ENCODE measurements around the gene THOC6. TPM values are rescaled to one million over a fixed set of nuclear protein-coding genes. Genes with fewer than 3 reads are reported as not detected.

THOC6 gene
- total RNA-seq, 1 donor from 2014 or later, result 30.2 TPM

DNA sequence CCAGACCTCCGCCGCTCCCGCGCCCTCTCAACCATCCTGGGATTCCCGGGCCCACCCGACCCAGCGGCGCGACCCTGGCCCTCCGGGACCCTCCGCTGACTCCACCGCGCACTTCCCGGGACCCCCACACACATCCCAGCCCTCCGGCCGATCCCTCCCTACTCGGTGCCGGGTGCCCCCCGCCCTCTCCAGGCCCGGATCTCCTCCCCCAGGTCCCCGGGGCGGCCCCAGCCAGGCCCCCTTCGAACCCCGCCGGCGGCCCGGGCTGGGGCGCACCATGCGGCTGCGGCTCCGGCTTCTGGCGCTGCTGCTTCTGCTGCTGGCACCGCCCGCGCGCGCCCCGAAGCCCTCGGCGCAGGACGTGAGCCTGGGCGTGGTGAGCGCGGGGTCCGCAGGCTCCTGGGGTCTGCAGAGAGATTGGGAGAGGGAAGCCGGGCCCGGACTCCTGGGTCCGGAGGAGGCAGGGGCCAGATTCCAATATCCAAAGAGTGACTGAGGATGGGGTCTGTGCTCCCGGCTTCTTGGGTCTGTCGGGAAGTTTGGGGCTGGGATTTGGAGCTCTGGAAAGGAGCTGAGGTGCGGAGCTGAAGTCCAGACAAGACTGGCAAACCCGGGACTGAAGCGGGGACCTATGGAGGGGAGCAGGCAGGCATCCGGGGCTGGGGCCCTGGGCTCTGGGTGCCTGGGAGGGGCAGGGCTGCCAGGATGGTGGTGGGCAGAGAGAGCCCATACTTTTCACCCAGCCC lies 23.0 kb downstream of the THOC6 start:
- H3K4me1 Mint-ChIP-seq (ENCODE audit: low read depth, unreplicated experiment), result no peaks in the 10 kb centered on the region

DNA sequence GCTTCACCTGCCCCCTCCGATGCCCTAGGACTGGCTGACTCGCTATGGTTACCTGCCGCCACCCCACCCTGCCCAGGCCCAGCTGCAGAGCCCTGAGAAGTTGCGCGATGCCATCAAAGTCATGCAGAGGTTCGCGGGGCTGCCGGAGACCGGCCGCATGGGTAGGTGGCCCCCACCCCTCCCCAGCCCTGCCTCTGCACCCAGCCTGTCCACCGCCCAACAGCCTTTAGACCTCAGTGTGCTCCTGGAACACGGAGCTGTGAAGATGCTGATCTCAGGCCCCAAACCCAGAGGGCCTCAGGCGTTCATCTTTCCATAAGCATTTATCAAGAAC lies 23.5 kb downstream of the THOC6 start:
- Mint-ChIP-seq H3K27me3 (ENCODE audit: unreplicated experiment) (peaks cover 18% of the 10 kb centered on the region), H3K27ac (ENCODE audit: unreplicated experiment) (no peak overlapping the region), H3K4me3 (ENCODE audit: unreplicated experiment) (no peak overlapping the region), H3K9me3 (ENCODE audit: unreplicated experiment) (peaks cover 10% of the 10 kb centered on the region), H3K4me1 (ENCODE audit: low read depth, unreplicated experiment) (no peaks in the 10 kb centered on the region), H3K36me3 (ENCODE audit: unreplicated experiment) (peaks cover 6% of the 10 kb centered on the region)
- TF ChIP-seq, protein P1, sequence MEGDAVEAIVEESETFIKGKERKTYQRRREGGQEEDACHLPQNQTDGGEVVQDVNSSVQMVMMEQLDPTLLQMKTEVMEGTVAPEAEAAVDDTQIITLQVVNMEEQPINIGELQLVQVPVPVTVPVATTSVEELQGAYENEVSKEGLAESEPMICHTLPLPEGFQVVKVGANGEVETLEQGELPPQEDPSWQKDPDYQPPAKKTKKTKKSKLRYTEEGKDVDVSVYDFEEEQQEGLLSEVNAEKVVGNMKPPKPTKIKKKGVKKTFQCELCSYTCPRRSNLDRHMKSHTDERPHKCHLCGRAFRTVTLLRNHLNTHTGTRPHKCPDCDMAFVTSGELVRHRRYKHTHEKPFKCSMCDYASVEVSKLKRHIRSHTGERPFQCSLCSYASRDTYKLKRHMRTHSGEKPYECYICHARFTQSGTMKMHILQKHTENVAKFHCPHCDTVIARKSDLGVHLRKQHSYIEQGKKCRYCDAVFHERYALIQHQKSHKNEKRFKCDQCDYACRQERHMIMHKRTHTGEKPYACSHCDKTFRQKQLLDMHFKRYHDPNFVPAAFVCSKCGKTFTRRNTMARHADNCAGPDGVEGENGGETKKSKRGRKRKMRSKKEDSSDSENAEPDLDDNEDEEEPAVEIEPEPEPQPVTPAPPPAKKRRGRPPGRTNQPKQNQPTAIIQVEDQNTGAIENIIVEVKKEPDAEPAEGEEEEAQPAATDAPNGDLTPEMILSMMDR (IDR thresholded peaks at IDR 0.05; ENCODE audit: partially characterized antibody, unreplicated experiment), result no peak
- DNase-seq, result no peak

More for the DNA sequence above, 23.0 kb downstream of the THOC6 start:
- no peak overlapping the region for H3K27ac Mint-ChIP-seq (ENCODE audit: unreplicated experiment)
- peaks cover 18% of the 10 kb centered on the region for H3K27me3 Mint-ChIP-seq (ENCODE audit: unreplicated experiment)
- H3K36me3 Mint-ChIP-seq (ENCODE audit: unreplicated experiment), result peaks cover 6% of the 10 kb centered on the region
- DNase-seq, result no peak
- H3K9me3 Mint-ChIP-seq (ENCODE audit: unreplicated experiment), result peaks cover 10% of the 10 kb centered on the region
- H3K4me3 Mint-ChIP-seq (ENCODE audit: unreplicated experiment), result peak overlapping the region; percentile 61
- TF ChIP-seq, protein P1 (IDR thresholded peaks at IDR 0.05; ENCODE audit: partially characterized antibody, unreplicated experiment), result no peak

DNA sequence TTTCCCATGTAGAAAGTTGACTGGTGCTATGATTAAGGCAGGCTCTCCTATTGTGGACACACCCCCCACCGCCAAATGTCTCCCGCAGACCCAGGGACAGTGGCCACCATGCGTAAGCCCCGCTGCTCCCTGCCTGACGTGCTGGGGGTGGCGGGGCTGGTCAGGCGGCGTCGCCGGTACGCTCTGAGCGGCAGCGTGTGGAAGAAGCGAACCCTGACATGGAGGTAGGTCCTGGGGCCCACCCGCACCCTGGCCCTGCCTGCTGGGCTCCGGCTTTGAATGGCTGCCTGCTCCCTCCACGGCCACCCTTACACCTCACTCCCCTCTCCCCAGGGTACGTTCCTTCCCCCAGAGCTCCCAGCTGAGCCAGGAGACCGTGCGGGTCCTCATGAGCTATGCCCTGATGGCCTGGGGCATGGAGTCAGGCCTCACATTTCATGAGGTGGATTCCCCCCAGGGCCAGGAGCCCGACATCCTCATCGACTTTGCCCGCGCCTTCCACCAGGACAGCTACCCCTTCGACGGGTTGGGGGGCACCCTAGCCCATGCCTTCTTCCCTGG lies 26.2 kb downstream of the THOC6 start:
- peaks cover 16% of the 10 kb centered on the region for H3K27me3 Mint-ChIP-seq (ENCODE audit: unreplicated experiment)
- DNase-seq, result no peak
- H3K4me1 Mint-ChIP-seq (ENCODE audit: low read depth, unreplicated experiment), result no peaks in the 10 kb centered on the region
- no peak overlapping the region for H3K4me3 Mint-ChIP-seq (ENCODE audit: unreplicated experiment)
- no peak overlapping the region for H3K27ac Mint-ChIP-seq (ENCODE audit: unreplicated experiment)
- TF ChIP-seq, protein P1 (IDR thresholded peaks at IDR 0.05; ENCODE audit: partially characterized antibody, unreplicated experiment), result no peak
- peaks cover 6% of the 10 kb centered on the region for H3K36me3 Mint-ChIP-seq (ENCODE audit: unreplicated experiment)
- peaks cover 5% of the 10 kb centered on the region for H3K9me3 Mint-ChIP-seq (ENCODE audit: unreplicated experiment)

DNA sequence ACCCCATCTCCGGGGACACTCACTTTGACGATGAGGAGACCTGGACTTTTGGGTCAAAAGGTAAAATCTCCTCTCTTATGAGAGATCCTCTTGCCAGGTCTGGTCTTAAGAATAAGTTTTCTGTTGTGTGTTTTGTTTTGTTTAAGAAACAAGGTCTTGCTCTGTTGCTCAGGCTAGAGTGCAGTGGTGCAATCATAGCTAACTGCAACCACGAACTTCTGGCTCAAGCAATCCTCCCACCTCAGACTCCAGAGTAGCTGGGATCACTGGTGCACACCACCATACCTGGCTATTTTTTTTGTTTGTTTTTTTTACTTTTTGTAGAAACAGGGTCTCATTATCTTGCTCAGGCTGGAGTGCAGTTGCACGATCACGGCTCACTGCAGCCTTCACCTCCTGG lies 26.7 kb downstream of the THOC6 start:
- Mint-ChIP-seq H3K27ac (ENCODE audit: unreplicated experiment) (no peak overlapping the region), H3K27me3 (ENCODE audit: unreplicated experiment) (peaks cover 14% of the 10 kb centered on the region), H3K4me3 (ENCODE audit: unreplicated experiment) (no peak overlapping the region), H3K4me1 (ENCODE audit: low read depth, unreplicated experiment) (no peaks in the 10 kb centered on the region), H3K36me3 (ENCODE audit: unreplicated experiment) (peaks cover 6% of the 10 kb centered on the region), H3K9me3 (ENCODE audit: unreplicated experiment) (peaks cover 4% of the 10 kb centered on the region)
- TF ChIP-seq, protein P1 (IDR thresholded peaks at IDR 0.05; ENCODE audit: partially characterized antibody, unreplicated experiment), result no peak
- DNase-seq, result no peak

DNA sequence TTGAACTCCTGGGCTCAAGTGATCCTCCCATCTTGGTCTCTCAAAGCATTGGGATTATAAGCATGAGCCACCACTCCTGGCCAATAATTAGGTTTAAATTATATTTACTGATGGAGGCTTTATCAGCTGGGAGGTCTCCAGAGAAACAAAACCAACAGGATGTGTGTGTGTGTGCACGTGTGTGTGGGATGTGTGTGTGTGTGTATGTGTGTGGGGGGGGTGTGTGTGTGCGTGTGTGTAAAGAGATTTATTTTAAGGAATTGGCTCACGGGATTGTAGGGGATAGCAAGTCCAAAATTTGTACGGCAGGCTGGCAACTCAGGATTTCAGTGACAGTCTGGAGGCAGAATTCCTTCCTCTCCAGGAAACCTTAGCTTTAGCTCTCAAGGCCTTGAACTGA lies 27.2 kb downstream of the THOC6 start:
- peaks cover 4% of the 10 kb centered on the region for H3K9me3 Mint-ChIP-seq (ENCODE audit: unreplicated experiment)
- no peak overlapping the region for H3K27ac Mint-ChIP-seq (ENCODE audit: unreplicated experiment)
- TF ChIP-seq, protein P1 (IDR thresholded peaks at IDR 0.05; ENCODE audit: partially characterized antibody, unreplicated experiment), result no peak
- peaks cover 6% of the 10 kb centered on the region for H3K36me3 Mint-ChIP-seq (ENCODE audit: unreplicated experiment)
- no peaks in the 10 kb centered on the region for H3K4me1 Mint-ChIP-seq (ENCODE audit: low read depth, unreplicated experiment)
- DNase-seq, result no peak
- H3K4me3 Mint-ChIP-seq (ENCODE audit: unreplicated experiment), result no peak overlapping the region
- H3K27me3 Mint-ChIP-seq (ENCODE audit: unreplicated experiment), result peaks cover 14% of the 10 kb centered on the region
